Measurements from ENCODE around the gene TIGD4. TPM values are rescaled to one million over a fixed set of nuclear protein-coding genes. Genes with fewer than 3 reads are reported as not detected.

TIGD4 gene
- total RNA-seq, 1 donor from 2014 or later = not detected

- Histone ChIP-seq H3K27me3 (no peaks in the 10 kb centered on the region), H3K27ac (no peak overlapping the region), H3K9me3 (no peaks in the 10 kb centered on the region), H3K4me3 (no peak overlapping the region), H3K4me1 (peaks cover 5% of the 10 kb centered on the region), H3K36me3 (no peaks in the 10 kb centered on the region)
- ATAC-seq = no peak
- no peak for DNase-seq
- no peak for TF ChIP-seq CTCF (IDR thresholded peaks at IDR 0.05)
- intact Hi-C loops (cut with DNase I) = no loop called here
Observed at GRCh38 chr4:152820073-152820472, 40.5 kb upstream of the TIGD4 start.

DNA sequence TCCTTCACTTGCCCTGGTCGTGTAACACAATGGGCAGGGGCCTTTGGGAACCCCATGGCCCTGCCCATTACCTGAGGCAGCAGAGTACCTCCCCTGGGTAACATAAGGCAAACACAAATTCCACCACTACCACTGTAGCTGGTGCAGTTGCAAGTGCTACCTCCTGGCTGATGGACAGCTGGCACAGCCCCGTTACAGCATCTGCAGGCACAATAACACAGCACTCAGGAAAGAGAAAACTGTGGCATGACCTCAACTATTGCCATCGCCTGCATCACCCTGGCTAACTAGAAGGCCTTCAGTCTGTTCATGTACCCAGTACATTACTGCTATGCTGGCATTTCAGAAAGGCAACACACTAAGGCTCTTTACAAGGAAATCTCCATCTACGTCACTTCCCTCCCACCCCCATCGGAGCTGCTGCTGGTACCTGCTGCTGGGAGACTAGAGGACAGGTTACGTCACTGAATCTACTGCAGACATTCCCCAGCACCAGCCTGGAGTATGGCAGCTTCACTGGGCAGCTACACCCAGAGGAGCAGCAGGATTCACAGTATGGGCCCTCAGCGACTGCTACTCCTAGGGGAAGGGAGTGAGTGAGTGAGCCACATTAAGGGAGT, 39.6 kb upstream of the TIGD4 start:
- Histone ChIP-seq H3K4me1 (peaks cover 5% of the 10 kb centered on the region), H3K4me3 (no peak overlapping the region), H3K27ac (no peak overlapping the region), H3K9me3 (no peaks in the 10 kb centered on the region), H3K36me3 (no peaks in the 10 kb centered on the region), H3K27me3 (no peaks in the 10 kb centered on the region)
- TF ChIP-seq CTCF (IDR thresholded peaks at IDR 0.05) = no peak
- ATAC-seq = no peak
- DNase-seq = no peak
- intact Hi-C loops (cut with DNase I) = no loop called here

DNA sequence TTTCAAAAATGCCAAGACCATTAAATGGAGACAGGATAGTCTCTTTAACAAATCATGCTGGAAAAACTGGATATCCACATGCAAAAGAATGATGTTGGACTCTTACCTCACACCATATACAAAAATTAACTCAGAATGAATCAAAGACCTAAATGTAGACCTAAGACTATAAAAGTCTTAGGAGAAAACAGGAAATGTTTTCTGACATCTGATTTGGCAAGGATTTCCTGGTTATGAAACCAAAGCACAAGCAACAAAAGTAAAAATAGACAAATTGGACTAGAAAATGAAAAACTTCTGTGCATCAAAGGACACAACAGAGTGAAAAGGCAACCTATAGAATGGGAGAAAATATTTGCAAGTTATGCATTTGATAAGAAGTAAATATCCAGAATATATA, 37.8 kb upstream of the TIGD4 start:
- intact Hi-C loops (cut with DNase I) = no loop called here
- DNase-seq = no peak
- TF ChIP-seq CTCF (IDR thresholded peaks at IDR 0.05) = no peak
- H3K4me1 ChIP-seq = peaks cover 5% of the 10 kb centered on the region
- no peaks in the 10 kb centered on the region for H3K27me3 ChIP-seq
- H3K36me3 ChIP-seq = no peaks in the 10 kb centered on the region
- no peak overlapping the region for H3K27ac ChIP-seq
- no peaks in the 10 kb centered on the region for H3K9me3 ChIP-seq
- ATAC-seq = no peak
- no peak overlapping the region for H3K4me3 ChIP-seq

DNA sequence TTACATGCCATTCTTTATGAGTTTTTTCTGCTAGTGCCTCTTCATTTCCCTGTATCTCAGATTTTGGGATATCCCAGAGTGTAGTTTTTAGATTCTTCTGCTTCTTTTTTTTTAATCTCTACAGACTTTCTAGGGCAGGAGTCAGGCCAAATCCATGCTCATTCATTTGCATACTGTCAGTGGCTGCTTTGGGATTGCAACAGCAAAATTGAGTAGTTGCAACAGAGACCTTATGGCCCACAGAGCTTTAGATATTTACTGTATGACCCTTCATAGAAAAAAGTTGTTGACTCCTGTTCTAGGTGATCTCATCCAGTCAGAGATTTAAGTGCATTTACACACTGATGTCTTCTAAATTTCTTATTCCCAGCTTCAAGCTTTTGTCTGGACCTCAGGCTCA, 35.5 kb upstream of the TIGD4 start:
- H3K27ac ChIP-seq = no peak overlapping the region
- no peak for TF ChIP-seq CTCF (IDR thresholded peaks at IDR 0.05)
- DNase-seq = no peak
- ATAC-seq = peak; percentile 69
- no peak overlapping the region for H3K4me3 ChIP-seq
- no peaks in the 10 kb centered on the region for H3K27me3 ChIP-seq
- H3K36me3 ChIP-seq = no peaks in the 10 kb centered on the region
- intact Hi-C loops (cut with DNase I) = no loop called here
- H3K4me1 ChIP-seq = peaks cover 5% of the 10 kb centered on the region
- no peaks in the 10 kb centered on the region for H3K9me3 ChIP-seq

DNA sequence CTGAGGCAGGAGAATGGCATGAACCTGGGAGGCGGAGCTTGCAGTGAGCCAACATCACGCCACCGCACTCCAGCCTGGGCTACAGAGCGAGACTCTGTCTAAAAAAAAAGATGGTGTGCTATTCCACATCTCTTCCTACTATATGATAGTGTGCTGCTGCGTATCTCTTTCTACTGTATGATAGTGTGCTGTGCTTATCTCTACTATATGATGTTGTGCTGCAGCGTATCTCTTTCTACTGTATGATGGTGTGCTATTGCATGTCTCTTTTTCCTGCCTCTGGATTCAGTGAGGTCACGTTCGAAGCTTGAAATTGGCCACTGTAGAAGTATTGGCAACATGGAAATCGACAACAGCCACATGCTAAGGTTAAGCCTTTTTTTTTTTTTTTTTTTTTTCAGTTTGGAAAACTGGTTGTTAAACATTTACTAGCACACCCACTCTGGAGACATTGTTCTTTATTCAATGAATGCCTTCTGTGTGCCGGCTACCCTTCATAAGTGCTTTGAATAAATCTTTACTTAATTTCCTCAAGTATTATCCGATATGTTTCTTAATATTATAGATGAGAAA, 31.3 kb upstream of the TIGD4 start:
- H3K4me3 ChIP-seq = no peak overlapping the region
- no peaks in the 10 kb centered on the region for H3K9me3 ChIP-seq
- H3K36me3 ChIP-seq = no peaks in the 10 kb centered on the region
- ATAC-seq (no peak), DNase-seq (no peak)
- no peak overlapping the region for H3K27ac ChIP-seq
- H3K27me3 ChIP-seq = no peaks in the 10 kb centered on the region
- no peaks in the 10 kb centered on the region for H3K4me1 ChIP-seq
- intact Hi-C loops (cut with DNase I) = no loop called here
- no peak for TF ChIP-seq CTCF (IDR thresholded peaks at IDR 0.05)

Measured in upper lobe of right lung (tissue), 1 donor.